PC-3 (cell line): Measurements from ENCODE around the gene ANKRD11. TPM values are rescaled to one million over a fixed set of nuclear protein-coding genes. Genes with fewer than 3 reads are reported as not detected.

Experiments used
- ATAC-seq: fragments of 200-7000 bp; cut with Tn5 transposase; 2 replicates; pipeline ENCODE4 v1.9.1; 2020; ENCODE audit warnings: mild to moderate bottlenecking, moderate library complexity
- BruUV-seq: library from RNA; stranded (reverse); fragments of 400-500 nt; replicated peaks from 2 replicates; lab custom pipeline; 2021; lab: Mats Ljungman, UMichigan
- CTCF ChIA-PET: fragments of 300-600 bp; sonication (Branson Sonifier 250); formaldehyde crosslinking; loops from one replicate; lab custom pipeline; 2022; ENCODE audit warnings: antibody characterized with exemption; lab: Charles Lee
- POLR2A ChIA-PET: fragments of 300-600 bp; sonication (Branson Sonifier 250); formaldehyde crosslinking; loops from one replicate; lab custom pipeline; 2022; ENCODE audit warnings: antibody characterized with exemption; ENCODE audit not compliant: unreplicated experiment; lab: Charles Lee
- DNase-seq: peaks from one replicate; pipeline ENCODE4 v3.0.0-alpha.2; 2015
- H2AFZ ChIP-seq: fragments of 300-600 bp; sonication (generic); 2 replicates; pipeline ENCODE4 v1.6.0; 2016; ENCODE audit warnings: antibody characterized with exemption, low read length
- H3F3A ChIP-seq: fragments of 300-600 bp; sonication (generic); one replicate; pipeline ENCODE4 v1.6.0; 2017; ENCODE audit warnings: antibody characterized with exemption, low read length, control low read depth, mild to moderate bottlenecking; ENCODE audit not compliant: unreplicated experiment
- H3K27ac ChIP-seq: fragments of 300-600 bp; sonication (generic); 2 replicates; pipeline ENCODE4 v1.5.1; 2016; ENCODE audit warnings: mild to moderate bottlenecking, low read length
- H3K27me3 ChIP-seq: fragments of 300-600 bp; sonication (generic); 2 replicates; pipeline ENCODE4 v1.6.1; 2016; ENCODE audit warnings: low read length, mixed read lengths
- H3K36me3 ChIP-seq: fragments of 300-600 bp; sonication (generic); 2 replicates; pipeline ENCODE4 v1.6.1; 2016; ENCODE audit warnings: low read depth, mixed run types, low read length, mixed read lengths
- H3K4me1 ChIP-seq: fragments of 300-600 bp; sonication (generic); 2 replicates; pipeline ENCODE4 v1.5.1; 2016; ENCODE audit warnings: low read length; ENCODE audit not compliant: insufficient read depth
- H3K4me2 ChIP-seq: fragments of 300-600 bp; sonication (generic); 2 replicates; pipeline ENCODE4 v1.6.0; 2016; ENCODE audit warnings: low read length
- H3K4me3 ChIP-seq: fragments of 300-600 bp; sonication (generic); 2 replicates; pipeline ENCODE4 v1.5.1; 2016; ENCODE audit warnings: mild to moderate bottlenecking, low read length, mixed read lengths
- H3K79me2 ChIP-seq: fragments of 300-600 bp; sonication (generic); 2 replicates; pipeline ENCODE4 v1.6.1; 2017; ENCODE audit warnings: low read length, mixed read lengths
- H3K9ac ChIP-seq: fragments of 300-600 bp; sonication (generic); 2 replicates; pipeline ENCODE4 v1.6.0; 2016; ENCODE audit warnings: mild to moderate bottlenecking, low read length
- H3K9me2 ChIP-seq: fragments of 300-600 bp; sonication (generic); replicated peaks from 2 replicates; pipeline ENCODE4 v1.6.1; 2016; ENCODE audit warnings: mixed run types, low read length, mixed read lengths
- H3K9me3 ChIP-seq: fragments of 300-600 bp; sonication (generic); 2 replicates; pipeline ENCODE4 v1.6.1; 2016; ENCODE audit warnings: low read length, mixed read lengths
- H4K20me1 ChIP-seq: fragments of 300-600 bp; sonication (generic); 2 replicates; pipeline ENCODE4 v1.6.1; 2016; ENCODE audit warnings: low read length, mixed read lengths
- EZH2 ChIP-seq: fragments of 300-600 bp; sonication (generic); IDR thresholded peaks from one replicate; pipeline ENCODE4 v1.6.1; 2017; ENCODE audit warnings: antibody characterized with exemption, mild to moderate bottlenecking, low read length; ENCODE audit not compliant: unreplicated experiment
- EZH2phosphoT487 ChIP-seq: fragments of 300-600 bp; sonication (generic); IDR thresholded peaks from 2 replicates; pipeline ENCODE4 v1.6.1; 2018; ENCODE audit warnings: mild to moderate bottlenecking, antibody characterized with exemption, low read length, borderline replicate concordance
- intact Hi-C: fragments of 100-400 bp; cut with micrococcal nuclease; formaldehyde crosslinking; loops from 2 replicates; pipeline ENCODE4 v1.9.0; 2023
- total RNA-seq: library from RNA; depleted of rRNA; stranded (reverse); fragments of >200 nt; gene quantifications from 2 replicates; pipeline ENCODE4 v1.2.3, GENCODE V29; 2014
- TF ChIP-seq, protein P1 (sequence below): fragments of 300-600 bp; sonication (generic); conservative IDR thresholded peaks from 2 replicates; pipeline ENCODE4 v1.5.1; 2017; ENCODE audit warnings: antibody characterized with exemption, low read depth, mild to moderate bottlenecking, low read length

The ANKRD11 gene
- total RNA-seq, 1 experiment from 2014 or later, result 65.0 TPM

GRCh38 chr16:89324056-89325010 is 166.0 kb downstream of the ANKRD11 start:
- BruUV-seq, result no TSS peak
- Histone ChIP-seq H3F3A (peaks cover 7% of the 10 kb centered on the region), H3K9me3 (no peaks in the 10 kb centered on the region), H3K9ac (peak overlapping the region; percentile 92), H3K27ac (peak overlapping the region; percentile 100), H2AFZ (no peak overlapping the region), H3K9me2 (no peaks in the 10 kb centered on the region), H3K4me2 (no peak overlapping the region), H3K4me3 (no peak overlapping the region), H3K4me1 (peaks cover 72% of the 10 kb centered on the region), H3K79me2 (peaks cover 93% of the 10 kb centered on the region), H4K20me1 (no peaks in the 10 kb centered on the region), H3K27me3 (no peaks in the 10 kb centered on the region), H3K36me3 (peaks cover 7% of the 10 kb centered on the region; the same call in 1 of the 2 replicates)
- ChIA-PET POLR2A (no interaction called here), CTCF (no interaction called here)
- DNase-seq (peak; percentile 20), ATAC-seq (no peak)
- no peak for TF ChIP-seq EZH2
- TF ChIP-seq, protein P1, sequence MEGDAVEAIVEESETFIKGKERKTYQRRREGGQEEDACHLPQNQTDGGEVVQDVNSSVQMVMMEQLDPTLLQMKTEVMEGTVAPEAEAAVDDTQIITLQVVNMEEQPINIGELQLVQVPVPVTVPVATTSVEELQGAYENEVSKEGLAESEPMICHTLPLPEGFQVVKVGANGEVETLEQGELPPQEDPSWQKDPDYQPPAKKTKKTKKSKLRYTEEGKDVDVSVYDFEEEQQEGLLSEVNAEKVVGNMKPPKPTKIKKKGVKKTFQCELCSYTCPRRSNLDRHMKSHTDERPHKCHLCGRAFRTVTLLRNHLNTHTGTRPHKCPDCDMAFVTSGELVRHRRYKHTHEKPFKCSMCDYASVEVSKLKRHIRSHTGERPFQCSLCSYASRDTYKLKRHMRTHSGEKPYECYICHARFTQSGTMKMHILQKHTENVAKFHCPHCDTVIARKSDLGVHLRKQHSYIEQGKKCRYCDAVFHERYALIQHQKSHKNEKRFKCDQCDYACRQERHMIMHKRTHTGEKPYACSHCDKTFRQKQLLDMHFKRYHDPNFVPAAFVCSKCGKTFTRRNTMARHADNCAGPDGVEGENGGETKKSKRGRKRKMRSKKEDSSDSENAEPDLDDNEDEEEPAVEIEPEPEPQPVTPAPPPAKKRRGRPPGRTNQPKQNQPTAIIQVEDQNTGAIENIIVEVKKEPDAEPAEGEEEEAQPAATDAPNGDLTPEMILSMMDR, result no peak
- no peak for TF ChIP-seq EZH2phosphoT487
- intact Hi-C loops, result no loop called here

GRCh38 chr16:89323120-89323960 is 167.0 kb downstream of the ANKRD11 start:
- peak overlapping the region; percentile 92 for H3K9ac ChIP-seq
- H4K20me1 ChIP-seq, result no peaks in the 10 kb centered on the region
- POLR2A ChIA-PET, result no interaction called here
- no peak for DNase-seq
- no peak overlapping the region for H2AFZ ChIP-seq
- peak overlapping the region; percentile 100 for H3K27ac ChIP-seq
- peaks cover 7% of the 10 kb centered on the region; the same call in 1 of the 2 replicates for H3K36me3 ChIP-seq
- no peaks in the 10 kb centered on the region for H3K9me3 ChIP-seq
- CTCF ChIA-PET, result no interaction called here
- H3F3A ChIP-seq, result peaks cover 7% of the 10 kb centered on the region
- no peaks in the 10 kb centered on the region for H3K9me2 ChIP-seq
- ATAC-seq, result no peak
- no peaks in the 10 kb centered on the region for H3K27me3 ChIP-seq
- BruUV-seq, result no TSS peak
- H3K4me3 ChIP-seq, result no peak overlapping the region
- intact Hi-C loops, result loop anchor here (2.0 kb wide), 1 partner anchor 41 kb away; no protein-coding TSS in a partner anchor
- peaks cover 77% of the 10 kb centered on the region for H3K4me1 ChIP-seq
- H3K4me2 ChIP-seq, result 0 out of 2 replicates have a peak overlapping the region, but pooled peaks have one; percentile 18
- TF ChIP-seq, protein P1, result no peak
- TF ChIP-seq EZH2phosphoT487, result no peak
- no peak for TF ChIP-seq EZH2
- peaks cover 94% of the 10 kb centered on the region for H3K79me2 ChIP-seq
